NCI-H748 treated with DMSO at 0.1 percent for 48 hours (cell line): ENCODE data around the gene KIF26A.
"Not testable (repeated sequence)": the region's sequence is repeated elsewhere in the genome, so short reads cannot be mapped to it uniquely, and the experiment has no call there.

Source experiments
- DNase-seq: peaks from one replicate; lab custom pipeline; 2025; lab: John Stamatoyannopoulos, UW

KIF26A gene

GRCh38 chr14:104208331-104208730 is 69.9 kb downstream of the KIF26A start:
- not testable (repeated sequence) for DNase-seq

- DNase-seq: not testable (repeated sequence)
Observed at GRCh38 chr14:104209071-104209470, 70.7 kb downstream of the KIF26A start.

GRCh38 chr14:104209985-104210816 is 71.8 kb downstream of the KIF26A start:
- no peak for DNase-seq

- no peak for DNase-seq
Observed at GRCh38 chr14:104210817-104211195, 72.4 kb downstream of the KIF26A start.

- DNase-seq: no peak
Observed at GRCh38 chr14:104211215-104211614, 72.8 kb downstream of the KIF26A start.

GRCh38 chr14:104211741-104212140 is 73.4 kb downstream of the KIF26A start:
- DNase-seq: no peak

GRCh38 chr14:104212206-104213095 is 74.1 kb downstream of the KIF26A start:
- DNase-seq: no peak

GRCh38 chr14:104213301-104214034 is 75.1 kb downstream of the KIF26A start:
- DNase-seq: no peak

- DNase-seq: no peak
Observed at GRCh38 chr14:104214431-104215218, 76.2 kb downstream of the KIF26A start.

GRCh38 chr14:104215706-104216334 is 77.4 kb downstream of the KIF26A start:
- no peak for DNase-seq

GRCh38 chr14:104216457-104216856 is 78.1 kb downstream of the KIF26A start:
- DNase-seq: no peak

GRCh38 chr14:104217486-104218360 is 79.3 kb downstream of the KIF26A start:
- DNase-seq: no peak

GRCh38 chr14:104218361-104219180 is 80.2 kb downstream of the KIF26A start:
- no peak for DNase-seq

- DNase-seq: no peak
Observed at GRCh38 chr14:104219731-104220214, 81.4 kb downstream of the KIF26A start.

GRCh38 chr14:104220215-104221070 is 82.1 kb downstream of the KIF26A start:
- no peak for DNase-seq

GRCh38 chr14:104221071-104221625 is 82.8 kb downstream of the KIF26A start:
- DNase-seq: no peak

- no peak for DNase-seq
Observed at GRCh38 chr14:104221636-104222369, 83.4 kb downstream of the KIF26A start.
